Hematopoietic multipotent progenitor cell treated with erythropoietin and hydrocortisone succinate and interleukin-3 and kit ligand, for 15 days (in vitro differentiated cells): Measurements from ENCODE around the gene PSMB8.

Source experiments
- DNase-seq: peaks from one replicate; pipeline ENCODE4 v3.0.0-alpha.2; 2015; ENCODE audit warnings: low spot score

The PSMB8 gene

GRCh38 chr6:32855467-32856174 lies 11.8 kb upstream of the PSMB8 start:
- no peak for DNase-seq

- DNase-seq = peak; percentile 29
These were observed 10.7 kb upstream of the PSMB8 start for GRCh38 chr6:32854376-32855178.

- DNase-seq = peak; percentile 92
These were observed 9.9 kb upstream of the PSMB8 start, which contains the start of the genes PSMB9 and TAP1 for GRCh38 chr6:32853541-32854375. Gene PSMB9, plus strand, starts transcription at chr6:32854192. Its CDS starts 38 bp downstream, at chr6:32854230. Gene TAP1, minus strand, starts transcription at chr6:32853704. Its CDS starts 68 bp downstream, at chr6:32853636.

- DNase-seq = peak; percentile 37
These were observed 9.1 kb upstream of the PSMB8 start for GRCh38 chr6:32852844-32853540.

- DNase-seq = no peak
These were observed 8.4 kb upstream of the PSMB8 start for GRCh38 chr6:32852018-32852843.

- DNase-seq = no peak
These were observed 7.2 kb upstream of the PSMB8 start for GRCh38 chr6:32851025-32851424.

GRCh38 chr6:32849126-32849525 lies 5.3 kb upstream of the PSMB8 start:
- no peak for DNase-seq

GRCh38 chr6:32847795-32848194 lies 3.9 kb upstream of the PSMB8 start:
- no peak for DNase-seq

GRCh38 chr6:32847004-32847403 lies 3.2 kb upstream of the PSMB8 start:
- no peak for DNase-seq

GRCh38 chr6:32845384-32845884 lies 1.6 kb upstream of the PSMB8 start:
- DNase-seq = no peak

- no peak for DNase-seq
These were observed 1.1 kb upstream of the PSMB8 start for GRCh38 chr6:32844839-32845383.

- no peak for DNase-seq
These were observed 392 bp downstream of the PSMB8 start for GRCh38 chr6:32843331-32843978.

- no peak for DNase-seq
These were observed 1.2 kb downstream of the PSMB8 start for GRCh38 chr6:32842690-32843089.

GRCh38 chr6:32842021-32842650 lies 1.7 kb downstream of the PSMB8 start:
- DNase-seq = no peak

GRCh38 chr6:32840604-32841246 lies 3.1 kb downstream of the PSMB8 start:
- DNase-seq = no peak

GRCh38 chr6:32839356-32839755 lies 4.5 kb downstream of the PSMB8 start:
- no peak for DNase-seq

GRCh38 chr6:32838114-32838958 lies 5.5 kb downstream of the PSMB8 start, which contains the start of gene TAP2:
Gene TAP2, minus strand, starts transcription at chr6:32838739. Its CDS starts 506 bp downstream, at chr6:32838233.
- peak; percentile 94 for DNase-seq

GRCh38 chr6:32837651-32838113 lies 6.2 kb downstream of the PSMB8 start:
- no peak for DNase-seq
